ENCODE measurements around the gene UTF1. TPM values are rescaled to one million over a fixed set of nuclear protein-coding genes. Genes with fewer than 3 reads are reported as not detected.

The UTF1 gene
- total RNA-seq, 1 donor from 2014 or later: not detected

DNA sequence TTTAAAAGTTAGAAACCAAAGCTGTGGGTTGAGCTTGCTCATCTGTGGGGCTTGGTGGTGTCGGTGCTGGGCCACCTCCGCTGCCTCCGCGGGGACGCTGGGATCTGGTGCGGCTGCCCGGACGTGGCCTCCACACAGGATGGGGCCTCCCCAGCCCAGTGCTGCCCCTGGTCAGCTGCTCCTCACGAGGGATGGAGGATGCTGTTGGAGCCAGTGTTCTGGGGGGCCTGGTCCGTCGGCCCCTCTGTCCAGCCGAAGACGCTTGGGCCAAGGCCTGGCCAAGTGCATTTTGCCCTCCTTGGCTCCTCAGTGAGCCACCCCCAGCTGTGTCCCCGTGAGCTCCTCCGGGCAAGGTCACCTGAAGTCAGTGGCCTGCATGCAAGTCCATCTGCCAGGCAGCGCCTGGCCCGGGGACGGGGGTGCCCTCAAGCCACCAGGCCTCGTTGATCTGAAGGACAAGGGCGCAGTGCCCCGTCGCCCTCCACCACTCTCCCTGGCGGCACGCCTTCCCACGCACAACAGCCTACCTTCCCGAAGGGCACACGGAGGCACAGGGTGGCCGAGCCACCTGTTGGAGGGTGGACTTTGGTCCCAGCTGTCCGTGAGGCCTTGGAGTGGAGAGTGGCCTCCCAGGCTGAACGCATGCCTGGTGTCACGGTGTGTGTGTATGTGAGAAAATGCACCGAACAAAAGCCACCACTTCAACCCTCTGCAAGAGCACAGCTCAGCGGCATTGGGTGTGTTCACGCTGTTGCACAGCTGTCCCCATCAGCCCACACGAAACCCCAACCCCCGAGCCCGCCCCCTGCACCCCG, 42.7 kb upstream of the UTF1 start:
- no peak for DNase-seq
- Mint-ChIP-seq H3K4me1 (no peaks in the 10 kb centered on the region), H3K27me3 (peaks cover 2% of the 10 kb centered on the region), H3K4me3 (no peak overlapping the region), H3K36me3 (ENCODE audit: low read depth) (no peaks in the 10 kb centered on the region), H3K9me3 (peaks cover 3% of the 10 kb centered on the region), H3K27ac (no peak overlapping the region)
- TF ChIP-seq, protein P1, sequence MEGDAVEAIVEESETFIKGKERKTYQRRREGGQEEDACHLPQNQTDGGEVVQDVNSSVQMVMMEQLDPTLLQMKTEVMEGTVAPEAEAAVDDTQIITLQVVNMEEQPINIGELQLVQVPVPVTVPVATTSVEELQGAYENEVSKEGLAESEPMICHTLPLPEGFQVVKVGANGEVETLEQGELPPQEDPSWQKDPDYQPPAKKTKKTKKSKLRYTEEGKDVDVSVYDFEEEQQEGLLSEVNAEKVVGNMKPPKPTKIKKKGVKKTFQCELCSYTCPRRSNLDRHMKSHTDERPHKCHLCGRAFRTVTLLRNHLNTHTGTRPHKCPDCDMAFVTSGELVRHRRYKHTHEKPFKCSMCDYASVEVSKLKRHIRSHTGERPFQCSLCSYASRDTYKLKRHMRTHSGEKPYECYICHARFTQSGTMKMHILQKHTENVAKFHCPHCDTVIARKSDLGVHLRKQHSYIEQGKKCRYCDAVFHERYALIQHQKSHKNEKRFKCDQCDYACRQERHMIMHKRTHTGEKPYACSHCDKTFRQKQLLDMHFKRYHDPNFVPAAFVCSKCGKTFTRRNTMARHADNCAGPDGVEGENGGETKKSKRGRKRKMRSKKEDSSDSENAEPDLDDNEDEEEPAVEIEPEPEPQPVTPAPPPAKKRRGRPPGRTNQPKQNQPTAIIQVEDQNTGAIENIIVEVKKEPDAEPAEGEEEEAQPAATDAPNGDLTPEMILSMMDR (IDR thresholded peaks at IDR 0.05): no peak
- ATAC-seq (ENCODE audit: low read depth): no peak
- CTCF ChIA-PET: no interaction called here
- intact Hi-C loops (cut with micrococcal nuclease): no loop called here
- POLR2A ChIA-PET: no interaction called here

DNA sequence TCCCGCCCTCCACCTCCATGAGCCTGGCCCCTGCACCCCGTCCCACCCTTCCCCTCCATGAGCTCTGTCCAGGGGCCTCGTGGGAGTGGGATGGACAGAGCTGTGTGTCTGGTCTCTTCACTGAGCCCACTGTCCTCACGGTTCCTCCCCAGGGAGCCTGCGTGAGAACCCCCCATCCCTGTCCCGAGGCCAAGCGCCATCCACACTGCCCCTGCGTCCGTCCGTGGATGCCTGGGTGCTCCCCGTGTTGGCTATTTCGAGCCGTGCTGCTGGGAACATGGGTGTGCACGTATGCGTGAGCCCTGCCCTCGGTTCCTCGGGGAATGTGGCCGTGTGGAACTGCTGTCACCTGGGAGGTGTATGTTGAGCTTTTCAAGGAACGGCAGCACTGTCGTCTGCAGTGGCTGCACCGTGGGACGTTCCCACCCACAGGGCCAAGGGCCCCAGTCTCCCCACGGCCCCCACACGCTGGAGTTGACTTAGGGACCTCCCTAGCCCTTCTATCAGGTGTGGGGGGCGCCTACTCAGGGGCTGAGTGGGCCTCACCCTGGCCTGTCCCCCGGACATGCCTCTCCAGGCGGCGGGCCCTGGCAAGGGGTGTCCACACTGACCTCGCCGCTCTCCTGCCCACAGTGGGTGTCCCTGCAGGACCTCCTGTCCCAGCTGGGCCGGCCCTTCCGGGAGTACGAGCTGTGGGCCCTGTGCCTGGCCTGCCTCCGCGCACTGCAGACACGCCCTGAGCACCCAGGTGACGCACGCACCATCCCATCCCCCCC, 41.9 kb upstream of the UTF1 start:
- POLR2A ChIA-PET: no interaction called here
- H3K4me3 Mint-ChIP-seq: no peak overlapping the region
- peaks cover 2% of the 10 kb centered on the region for H3K27me3 Mint-ChIP-seq
- H3K36me3 Mint-ChIP-seq (ENCODE audit: low read depth): no peaks in the 10 kb centered on the region
- H3K27ac Mint-ChIP-seq: no peak overlapping the region
- ATAC-seq (ENCODE audit: low read depth) (no peak), DNase-seq (no peak)
- peaks cover 3% of the 10 kb centered on the region for H3K9me3 Mint-ChIP-seq
- TF ChIP-seq, protein P1 (IDR thresholded peaks at IDR 0.05): no peak
- intact Hi-C loops (cut with micrococcal nuclease): no loop called here
- CTCF ChIA-PET: no interaction called here
- no peaks in the 10 kb centered on the region for H3K4me1 Mint-ChIP-seq

DNA sequence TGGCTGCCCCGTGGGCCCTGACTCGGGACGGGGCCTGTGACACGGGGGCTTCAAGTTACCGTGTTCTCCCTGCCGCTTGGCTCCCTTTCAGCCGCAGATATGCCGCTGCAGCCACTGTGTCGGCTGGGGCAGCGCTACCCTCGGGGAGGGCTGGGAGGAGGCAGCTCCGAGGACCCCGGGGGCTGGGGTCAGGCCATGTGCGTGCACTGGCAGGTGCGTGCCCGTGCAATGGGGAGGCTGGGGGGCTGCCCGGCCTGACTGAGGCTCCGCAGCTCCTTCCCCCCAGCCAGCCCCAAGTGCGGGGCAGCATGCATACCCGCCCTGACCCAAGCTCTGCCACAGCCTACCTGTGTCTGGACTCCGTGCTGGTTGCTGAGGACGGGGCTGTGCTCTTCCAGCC, 40.8 kb upstream of the UTF1 start:
- H3K4me1 Mint-ChIP-seq: no peaks in the 10 kb centered on the region
- peaks cover 6% of the 10 kb centered on the region for H3K27me3 Mint-ChIP-seq
- TF ChIP-seq, protein P1 (IDR thresholded peaks at IDR 0.05): no peak
- intact Hi-C loops (cut with micrococcal nuclease): no loop called here
- no peak overlapping the region for H3K4me3 Mint-ChIP-seq
- ATAC-seq (ENCODE audit: low read depth): no peak
- H3K27ac Mint-ChIP-seq: no peak overlapping the region
- DNase-seq: no peak
- ChIA-PET POLR2A (no interaction called here), CTCF (no interaction called here)
- no peaks in the 10 kb centered on the region for H3K36me3 Mint-ChIP-seq (ENCODE audit: low read depth)
- H3K9me3 Mint-ChIP-seq: peaks cover 11% of the 10 kb centered on the region

DNA sequence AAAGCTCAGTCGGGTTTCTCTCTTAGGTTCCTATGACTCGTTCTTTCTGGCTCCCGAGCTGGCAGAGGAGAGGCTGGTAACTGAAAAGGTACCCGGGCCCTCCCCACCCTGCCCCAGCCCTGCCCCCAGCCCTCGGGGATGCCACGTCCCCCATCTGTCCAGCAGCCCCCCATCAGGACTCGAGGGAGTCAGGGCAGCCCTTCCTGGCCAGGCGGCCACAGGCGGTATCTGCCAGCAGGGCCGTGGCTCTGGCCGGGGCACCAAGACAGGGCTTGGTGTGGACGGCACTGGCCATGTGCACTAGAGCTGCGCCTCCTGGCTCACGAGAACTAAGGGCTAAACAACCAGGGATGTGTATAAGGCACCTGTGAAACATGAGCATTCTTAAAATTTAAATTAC, 40.3 kb upstream of the UTF1 start:
- H3K4me3 Mint-ChIP-seq: no peak overlapping the region
- ChIA-PET CTCF (no interaction called here), POLR2A (no interaction called here)
- H3K36me3 Mint-ChIP-seq (ENCODE audit: low read depth): no peaks in the 10 kb centered on the region
- intact Hi-C loops (cut with micrococcal nuclease): no loop called here
- H3K27me3 Mint-ChIP-seq: peaks cover 6% of the 10 kb centered on the region
- no peaks in the 10 kb centered on the region for H3K4me1 Mint-ChIP-seq
- DNase-seq (no peak), ATAC-seq (ENCODE audit: low read depth) (no peak)
- peaks cover 13% of the 10 kb centered on the region for H3K9me3 Mint-ChIP-seq
- no peak overlapping the region for H3K27ac Mint-ChIP-seq
- TF ChIP-seq, protein P1 (IDR thresholded peaks at IDR 0.05): no peak

DNA sequence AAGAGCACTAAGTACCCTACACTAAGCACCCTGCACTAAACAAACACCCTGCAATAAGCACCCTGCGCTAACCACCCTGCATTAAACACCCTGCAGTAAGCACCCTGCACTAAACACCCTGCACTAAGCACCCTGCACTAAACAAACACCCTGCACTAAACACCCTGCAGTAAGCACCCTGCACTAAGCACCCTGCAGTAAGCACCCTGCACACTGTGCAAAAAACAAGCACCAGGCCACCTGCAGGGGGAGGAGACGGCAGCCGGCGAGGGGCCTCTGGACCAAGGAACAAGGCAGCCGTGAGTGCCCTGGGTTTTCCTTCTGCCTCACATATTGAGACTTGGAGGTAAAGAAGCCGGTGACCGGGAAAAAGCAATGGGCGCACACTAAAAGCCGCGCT, 39.8 kb upstream of the UTF1 start:
- Mint-ChIP-seq H3K27me3 (peaks cover 6% of the 10 kb centered on the region), H3K4me1 (no peaks in the 10 kb centered on the region), H3K27ac (no peak overlapping the region), H3K4me3 (no peak overlapping the region), H3K9me3 (peaks cover 13% of the 10 kb centered on the region), H3K36me3 (ENCODE audit: low read depth) (no peaks in the 10 kb centered on the region)
- TF ChIP-seq, protein P1 (IDR thresholded peaks at IDR 0.05): no peak
- CTCF ChIA-PET: no interaction called here
- intact Hi-C loops (cut with micrococcal nuclease): no loop called here
- POLR2A ChIA-PET: no interaction called here
- DNase-seq (no peak), ATAC-seq (ENCODE audit: low read depth) (no peak)

All from activated B cell treated with CpG ODN at 0.5 μM for 24 hours (primary cell).